Measurements from ENCODE around the gene BMPR1A. TPM values are rescaled to one million over a fixed set of nuclear protein-coding genes. Genes with fewer than 3 reads are reported as not detected.
A peak's percentile ranks its signal among the peaks of the same experiment; 100 is the strongest.

The BMPR1A gene
- total RNA-seq, 1 experiment from 2014 or later: 104 TPM

- peaks cover 4% of the 10 kb centered on the region; the same call in 1 of the 2 replicates for H3K27me3 Mint-ChIP-seq (ENCODE audit: low read depth)
- ATAC-seq (peak; percentile 31), DNase-seq (ENCODE audit: low spot score) (peak; percentile 52)
- POLR2A ChIA-PET: interaction anchor here (0.9 to 1.4 kb wide), 2 partner anchors 41 to 44 kb away, joined by 3 to 7 read pairs; partner anchors contain the start of gene BMPR1A
- peaks cover 53% of the 10 kb centered on the region for H3K4me1 Mint-ChIP-seq
- peak overlapping the region; percentile 66 for H3K4me3 Mint-ChIP-seq
- peak overlapping the region; percentile 80 for H3K27ac Mint-ChIP-seq
- no peaks in the 10 kb centered on the region for H3K36me3 Mint-ChIP-seq
- H3K9me3 Mint-ChIP-seq: no peaks in the 10 kb centered on the region
- CTCF ChIA-PET: interaction anchor here (0.5 to 2.3 kb wide), 9 partner anchors 23 to 255 kb away, joined by 3 to 14 read pairs (median 3); partner anchors contain the start of gene BMPR1A
- TF ChIP-seq, protein P1, sequence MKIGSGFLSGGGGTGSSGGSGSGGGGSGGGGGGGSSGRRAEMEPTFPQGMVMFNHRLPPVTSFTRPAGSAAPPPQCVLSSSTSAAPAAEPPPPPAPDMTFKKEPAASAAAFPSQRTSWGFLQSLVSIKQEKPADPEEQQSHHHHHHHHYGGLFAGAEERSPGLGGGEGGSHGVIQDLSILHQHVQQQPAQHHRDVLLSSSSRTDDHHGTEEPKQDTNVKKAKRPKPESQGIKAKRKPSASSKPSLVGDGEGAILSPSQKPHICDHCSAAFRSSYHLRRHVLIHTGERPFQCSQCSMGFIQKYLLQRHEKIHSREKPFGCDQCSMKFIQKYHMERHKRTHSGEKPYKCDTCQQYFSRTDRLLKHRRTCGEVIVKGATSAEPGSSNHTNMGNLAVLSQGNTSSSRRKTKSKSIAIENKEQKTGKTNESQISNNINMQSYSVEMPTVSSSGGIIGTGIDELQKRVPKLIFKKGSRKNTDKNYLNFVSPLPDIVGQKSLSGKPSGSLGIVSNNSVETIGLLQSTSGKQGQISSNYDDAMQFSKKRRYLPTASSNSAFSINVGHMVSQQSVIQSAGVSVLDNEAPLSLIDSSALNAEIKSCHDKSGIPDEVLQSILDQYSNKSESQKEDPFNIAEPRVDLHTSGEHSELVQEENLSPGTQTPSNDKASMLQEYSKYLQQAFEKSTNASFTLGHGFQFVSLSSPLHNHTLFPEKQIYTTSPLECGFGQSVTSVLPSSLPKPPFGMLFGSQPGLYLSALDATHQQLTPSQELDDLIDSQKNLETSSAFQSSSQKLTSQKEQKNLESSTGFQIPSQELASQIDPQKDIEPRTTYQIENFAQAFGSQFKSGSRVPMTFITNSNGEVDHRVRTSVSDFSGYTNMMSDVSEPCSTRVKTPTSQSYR (CRISPR knock-in tag; IDR thresholded peaks at IDR 0.05): no peak
- TF ChIP-seq USF2 (CRISPR knock-in tag; IDR thresholded peaks at IDR 0.05): peak; percentile 5; the same call in 1 of the 2 replicates
- no peak for TF ChIP-seq NFYB (CRISPR knock-in tag; conservative IDR thresholded peaks at IDR 0.05; ENCODE audit: low read depth)
- peak; percentile 24; the same call in 1 of the 2 replicates for TF ChIP-seq FOXP1 (CRISPR knock-in tag; IDR thresholded peaks at IDR 0.05; ENCODE audit: borderline replicate concordance)
- TF ChIP-seq ZNF263 (CRISPR knock-in tag; IDR thresholded peaks at IDR 0.05; ENCODE audit: low read depth): no peak
- no peak for TF ChIP-seq ZNF671 (CRISPR knock-in tag; IDR thresholded peaks at IDR 0.05)
- TF ChIP-seq FOXJ3 (CRISPR knock-in tag; IDR thresholded peaks at IDR 0.05; ENCODE audit: borderline replicate concordance): no peak
- TF ChIP-seq EMX1 (CRISPR knock-in tag; IDR thresholded peaks at IDR 0.05): no peak
- TF ChIP-seq, protein P2, sequence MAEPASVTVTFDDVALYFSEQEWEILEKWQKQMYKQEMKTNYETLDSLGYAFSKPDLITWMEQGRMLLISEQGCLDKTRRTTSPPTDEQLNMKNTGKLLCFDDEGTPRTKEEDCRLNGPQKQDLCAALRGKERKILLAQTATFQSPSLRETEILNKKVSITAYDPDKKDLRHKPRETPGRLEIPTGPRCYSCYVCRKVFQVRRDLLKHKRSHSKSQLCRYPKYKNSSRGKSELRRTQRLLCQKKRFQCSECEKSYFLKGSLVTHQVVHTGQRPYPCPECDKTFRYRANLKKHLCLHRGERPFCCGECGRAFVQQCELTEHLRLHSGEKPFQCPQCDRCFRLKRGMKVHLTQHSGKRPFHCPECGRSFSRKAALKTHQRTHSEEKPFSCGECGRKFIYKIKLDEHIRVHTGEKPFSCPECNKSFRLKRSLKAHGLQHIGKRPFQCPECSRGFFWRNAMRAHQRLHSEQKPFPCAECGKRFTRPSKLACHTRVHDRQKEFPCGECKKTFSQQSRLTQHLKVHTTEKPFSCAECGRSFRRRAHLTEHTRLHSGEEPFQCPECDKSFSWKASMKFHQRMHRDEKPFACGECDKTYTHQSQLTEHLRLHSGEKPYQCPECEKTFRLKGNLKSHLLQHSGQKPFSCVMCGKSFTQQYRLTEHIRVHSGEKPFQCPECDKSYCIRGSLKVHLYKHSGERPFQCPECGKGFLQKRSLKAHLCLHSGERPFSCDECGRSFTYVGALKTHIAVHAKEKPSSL (CRISPR knock-in tag; conservative IDR thresholded peaks at IDR 0.05): no peak
- TF ChIP-seq, protein P3, sequence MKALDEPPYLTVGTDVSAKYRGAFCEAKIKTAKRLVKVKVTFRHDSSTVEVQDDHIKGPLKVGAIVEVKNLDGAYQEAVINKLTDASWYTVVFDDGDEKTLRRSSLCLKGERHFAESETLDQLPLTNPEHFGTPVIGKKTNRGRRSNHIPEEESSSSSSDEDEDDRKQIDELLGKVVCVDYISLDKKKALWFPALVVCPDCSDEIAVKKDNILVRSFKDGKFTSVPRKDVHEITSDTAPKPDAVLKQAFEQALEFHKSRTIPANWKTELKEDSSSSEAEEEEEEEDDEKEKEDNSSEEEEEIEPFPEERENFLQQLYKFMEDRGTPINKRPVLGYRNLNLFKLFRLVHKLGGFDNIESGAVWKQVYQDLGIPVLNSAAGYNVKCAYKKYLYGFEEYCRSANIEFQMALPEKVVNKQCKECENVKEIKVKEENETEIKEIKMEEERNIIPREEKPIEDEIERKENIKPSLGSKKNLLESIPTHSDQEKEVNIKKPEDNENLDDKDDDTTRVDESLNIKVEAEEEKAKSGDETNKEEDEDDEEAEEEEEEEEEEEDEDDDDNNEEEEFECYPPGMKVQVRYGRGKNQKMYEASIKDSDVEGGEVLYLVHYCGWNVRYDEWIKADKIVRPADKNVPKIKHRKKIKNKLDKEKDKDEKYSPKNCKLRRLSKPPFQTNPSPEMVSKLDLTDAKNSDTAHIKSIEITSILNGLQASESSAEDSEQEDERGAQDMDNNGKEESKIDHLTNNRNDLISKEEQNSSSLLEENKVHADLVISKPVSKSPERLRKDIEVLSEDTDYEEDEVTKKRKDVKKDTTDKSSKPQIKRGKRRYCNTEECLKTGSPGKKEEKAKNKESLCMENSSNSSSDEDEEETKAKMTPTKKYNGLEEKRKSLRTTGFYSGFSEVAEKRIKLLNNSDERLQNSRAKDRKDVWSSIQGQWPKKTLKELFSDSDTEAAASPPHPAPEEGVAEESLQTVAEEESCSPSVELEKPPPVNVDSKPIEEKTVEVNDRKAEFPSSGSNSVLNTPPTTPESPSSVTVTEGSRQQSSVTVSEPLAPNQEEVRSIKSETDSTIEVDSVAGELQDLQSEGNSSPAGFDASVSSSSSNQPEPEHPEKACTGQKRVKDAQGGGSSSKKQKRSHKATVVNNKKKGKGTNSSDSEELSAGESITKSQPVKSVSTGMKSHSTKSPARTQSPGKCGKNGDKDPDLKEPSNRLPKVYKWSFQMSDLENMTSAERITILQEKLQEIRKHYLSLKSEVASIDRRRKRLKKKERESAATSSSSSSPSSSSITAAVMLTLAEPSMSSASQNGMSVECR (CRISPR knock-in tag; IDR thresholded peaks at IDR 0.05; ENCODE audit: borderline replicate concordance): no peak
- TF ChIP-seq, protein P4, sequence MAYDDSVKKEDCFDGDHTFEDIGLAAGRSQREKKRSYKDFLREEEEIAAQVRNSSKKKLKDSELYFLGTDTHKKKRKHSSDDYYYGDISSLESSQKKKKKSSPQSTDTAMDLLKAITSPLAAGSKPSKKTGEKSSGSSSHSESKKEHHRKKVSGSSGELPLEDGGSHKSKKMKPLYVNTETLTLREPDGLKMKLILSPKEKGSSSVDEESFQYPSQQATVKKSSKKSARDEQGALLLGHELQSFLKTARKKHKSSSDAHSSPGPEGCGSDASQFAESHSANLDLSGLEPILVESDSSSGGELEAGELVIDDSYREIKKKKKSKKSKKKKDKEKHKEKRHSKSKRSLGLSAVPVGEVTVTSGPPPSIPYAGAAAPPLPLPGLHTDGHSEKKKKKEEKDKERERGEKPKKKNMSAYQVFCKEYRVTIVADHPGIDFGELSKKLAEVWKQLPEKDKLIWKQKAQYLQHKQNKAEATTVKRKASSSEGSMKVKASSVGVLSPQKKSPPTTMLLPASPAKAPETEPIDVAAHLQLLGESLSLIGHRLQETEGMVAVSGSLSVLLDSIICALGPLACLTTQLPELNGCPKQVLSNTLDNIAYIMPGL (CRISPR knock-in tag; IDR thresholded peaks at IDR 0.05): 0 out of 2 replicates have a peak, but pooled peaks have one; percentile 22
- no peak for TF ChIP-seq NR1H2 (CRISPR knock-in tag; IDR thresholded peaks at IDR 0.05)
- TF ChIP-seq ZNF532 (CRISPR knock-in tag; IDR thresholded peaks at IDR 0.05; ENCODE audit: borderline replicate concordance): no peak
- no peak; the same call in 1 of the 2 replicates for TF ChIP-seq MYBL2 (CRISPR knock-in tag; IDR thresholded peaks at IDR 0.05)
- no peak for TF ChIP-seq ZNF512 (CRISPR knock-in tag; IDR thresholded peaks at IDR 0.05; ENCODE audit: borderline replicate concordance)
Measured at GRCh38 chr10:86711513-86712316, 44.7 kb upstream of the BMPR1A start.
